ENCODE measurements around the gene TRANK1. TPM values are rescaled to one million over a fixed set of nuclear protein-coding genes. Genes with fewer than 3 reads are reported as not detected.

Gene TRANK1
- total and polyA plus RNA-seq, 2 of the 8 experiments (the other 6 are each of a cell fraction or from before 2014, with no cell fraction given), result 2.9 to 8.8 TPM

DNA sequence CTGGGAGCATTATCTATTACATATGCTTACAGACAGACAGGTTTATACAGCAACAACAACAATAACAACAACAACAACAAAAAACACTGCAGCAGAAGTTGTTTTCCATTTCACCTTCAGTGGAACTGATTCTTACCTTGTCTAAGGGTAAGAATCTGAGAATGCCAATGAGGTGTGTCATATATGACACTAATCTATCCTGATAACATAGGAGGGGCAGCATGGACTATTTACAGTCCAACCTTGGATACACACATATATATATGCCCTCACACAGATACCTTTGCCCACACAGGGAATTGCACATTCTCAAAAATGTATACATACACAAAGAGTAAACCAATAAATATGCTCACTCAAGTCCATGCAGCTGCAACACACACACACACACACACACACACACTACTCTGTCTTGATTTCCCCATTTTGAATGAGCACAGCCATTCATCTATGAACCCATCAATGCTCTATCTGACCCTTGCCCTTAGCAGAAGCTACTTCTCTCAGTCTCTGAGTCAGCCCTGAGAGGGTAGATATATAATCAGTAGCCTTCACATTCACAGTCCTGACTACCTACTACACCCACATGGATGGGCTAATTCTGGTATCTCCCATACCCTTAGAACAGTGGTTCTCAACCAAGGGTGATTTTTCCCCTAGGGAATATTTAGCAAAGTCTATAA, 9.7 kb upstream of the TRANK1 start (continued):
- TF ChIP-seq, protein P1, sequence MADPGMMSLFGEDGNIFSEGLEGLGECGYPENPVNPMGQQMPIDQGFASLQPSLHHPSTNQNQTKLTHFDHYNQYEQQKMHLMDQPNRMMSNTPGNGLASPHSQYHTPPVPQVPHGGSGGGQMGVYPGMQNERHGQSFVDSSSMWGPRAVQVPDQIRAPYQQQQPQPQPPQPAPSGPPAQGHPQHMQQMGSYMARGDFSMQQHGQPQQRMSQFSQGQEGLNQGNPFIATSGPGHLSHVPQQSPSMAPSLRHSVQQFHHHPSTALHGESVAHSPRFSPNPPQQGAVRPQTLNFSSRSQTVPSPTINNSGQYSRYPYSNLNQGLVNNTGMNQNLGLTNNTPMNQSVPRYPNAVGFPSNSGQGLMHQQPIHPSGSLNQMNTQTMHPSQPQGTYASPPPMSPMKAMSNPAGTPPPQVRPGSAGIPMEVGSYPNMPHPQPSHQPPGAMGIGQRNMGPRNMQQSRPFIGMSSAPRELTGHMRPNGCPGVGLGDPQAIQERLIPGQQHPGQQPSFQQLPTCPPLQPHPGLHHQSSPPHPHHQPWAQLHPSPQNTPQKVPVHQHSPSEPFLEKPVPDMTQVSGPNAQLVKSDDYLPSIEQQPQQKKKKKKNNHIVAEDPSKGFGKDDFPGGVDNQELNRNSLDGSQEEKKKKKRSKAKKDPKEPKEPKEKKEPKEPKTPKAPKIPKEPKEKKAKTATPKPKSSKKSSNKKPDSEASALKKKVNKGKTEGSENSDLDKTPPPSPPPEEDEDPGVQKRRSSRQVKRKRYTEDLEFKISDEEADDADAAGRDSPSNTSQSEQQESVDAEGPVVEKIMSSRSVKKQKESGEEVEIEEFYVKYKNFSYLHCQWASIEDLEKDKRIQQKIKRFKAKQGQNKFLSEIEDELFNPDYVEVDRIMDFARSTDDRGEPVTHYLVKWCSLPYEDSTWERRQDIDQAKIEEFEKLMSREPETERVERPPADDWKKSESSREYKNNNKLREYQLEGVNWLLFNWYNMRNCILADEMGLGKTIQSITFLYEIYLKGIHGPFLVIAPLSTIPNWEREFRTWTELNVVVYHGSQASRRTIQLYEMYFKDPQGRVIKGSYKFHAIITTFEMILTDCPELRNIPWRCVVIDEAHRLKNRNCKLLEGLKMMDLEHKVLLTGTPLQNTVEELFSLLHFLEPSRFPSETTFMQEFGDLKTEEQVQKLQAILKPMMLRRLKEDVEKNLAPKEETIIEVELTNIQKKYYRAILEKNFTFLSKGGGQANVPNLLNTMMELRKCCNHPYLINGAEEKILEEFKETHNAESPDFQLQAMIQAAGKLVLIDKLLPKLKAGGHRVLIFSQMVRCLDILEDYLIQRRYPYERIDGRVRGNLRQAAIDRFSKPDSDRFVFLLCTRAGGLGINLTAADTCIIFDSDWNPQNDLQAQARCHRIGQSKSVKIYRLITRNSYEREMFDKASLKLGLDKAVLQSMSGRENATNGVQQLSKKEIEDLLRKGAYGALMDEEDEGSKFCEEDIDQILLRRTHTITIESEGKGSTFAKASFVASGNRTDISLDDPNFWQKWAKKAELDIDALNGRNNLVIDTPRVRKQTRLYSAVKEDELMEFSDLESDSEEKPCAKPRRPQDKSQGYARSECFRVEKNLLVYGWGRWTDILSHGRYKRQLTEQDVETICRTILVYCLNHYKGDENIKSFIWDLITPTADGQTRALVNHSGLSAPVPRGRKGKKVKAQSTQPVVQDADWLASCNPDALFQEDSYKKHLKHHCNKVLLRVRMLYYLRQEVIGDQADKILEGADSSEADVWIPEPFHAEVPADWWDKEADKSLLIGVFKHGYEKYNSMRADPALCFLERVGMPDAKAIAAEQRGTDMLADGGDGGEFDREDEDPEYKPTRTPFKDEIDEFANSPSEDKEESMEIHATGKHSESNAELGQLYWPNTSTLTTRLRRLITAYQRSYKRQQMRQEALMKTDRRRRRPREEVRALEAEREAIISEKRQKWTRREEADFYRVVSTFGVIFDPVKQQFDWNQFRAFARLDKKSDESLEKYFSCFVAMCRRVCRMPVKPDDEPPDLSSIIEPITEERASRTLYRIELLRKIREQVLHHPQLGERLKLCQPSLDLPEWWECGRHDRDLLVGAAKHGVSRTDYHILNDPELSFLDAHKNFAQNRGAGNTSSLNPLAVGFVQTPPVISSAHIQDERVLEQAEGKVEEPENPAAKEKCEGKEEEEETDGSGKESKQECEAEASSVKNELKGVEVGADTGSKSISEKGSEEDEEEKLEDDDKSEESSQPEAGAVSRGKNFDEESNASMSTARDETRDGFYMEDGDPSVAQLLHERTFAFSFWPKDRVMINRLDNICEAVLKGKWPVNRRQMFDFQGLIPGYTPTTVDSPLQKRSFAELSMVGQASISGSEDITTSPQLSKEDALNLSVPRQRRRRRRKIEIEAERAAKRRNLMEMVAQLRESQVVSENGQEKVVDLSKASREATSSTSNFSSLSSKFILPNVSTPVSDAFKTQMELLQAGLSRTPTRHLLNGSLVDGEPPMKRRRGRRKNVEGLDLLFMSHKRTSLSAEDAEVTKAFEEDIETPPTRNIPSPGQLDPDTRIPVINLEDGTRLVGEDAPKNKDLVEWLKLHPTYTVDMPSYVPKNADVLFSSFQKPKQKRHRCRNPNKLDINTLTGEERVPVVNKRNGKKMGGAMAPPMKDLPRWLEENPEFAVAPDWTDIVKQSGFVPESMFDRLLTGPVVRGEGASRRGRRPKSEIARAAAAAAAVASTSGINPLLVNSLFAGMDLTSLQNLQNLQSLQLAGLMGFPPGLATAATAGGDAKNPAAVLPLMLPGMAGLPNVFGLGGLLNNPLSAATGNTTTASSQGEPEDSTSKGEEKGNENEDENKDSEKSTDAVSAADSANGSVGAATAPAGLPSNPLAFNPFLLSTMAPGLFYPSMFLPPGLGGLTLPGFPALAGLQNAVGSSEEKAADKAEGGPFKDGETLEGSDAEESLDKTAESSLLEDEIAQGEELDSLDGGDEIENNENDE (IDR thresholded peaks at IDR 0.05; ENCODE audit: insufficient replicate concordance, low read length), result no peak
- no peak for TF ChIP-seq SIN3A (conservative IDR thresholded peaks at IDR 0.05 in 1 of 2, IDR thresholded peaks at IDR 0.05 in 1 of 2; ENCODE audit: low read depth in 1 of 2, low read length in 2 of 2)
- TF ChIP-seq TEAD4 (IDR thresholded peaks at IDR 0.05; ENCODE audit: low read depth, low read length), result no peak
- TF ChIP-seq JUN (IDR thresholded peaks at IDR 0.05; ENCODE audit: low read depth, low read length), result no peak
- TF ChIP-seq KDM4A (IDR thresholded peaks at IDR 0.05; ENCODE audit: low read depth, low read length, severe bottlenecking), result no peak
- no peak for TF ChIP-seq SP4 (IDR thresholded peaks at IDR 0.05; ENCODE audit: low read length)
- TF ChIP-seq CHD2 (IDR thresholded peaks at IDR 0.05; ENCODE audit: low read length), result no peak
- TF ChIP-seq, protein P2, sequence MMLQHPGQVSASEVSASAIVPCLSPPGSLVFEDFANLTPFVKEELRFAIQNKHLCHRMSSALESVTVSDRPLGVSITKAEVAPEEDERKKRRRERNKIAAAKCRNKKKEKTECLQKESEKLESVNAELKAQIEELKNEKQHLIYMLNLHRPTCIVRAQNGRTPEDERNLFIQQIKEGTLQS (IDR thresholded peaks at IDR 0.05; ENCODE audit: insufficient read depth, low read depth, low read length), result no peak
- TF ChIP-seq ASH2L (IDR thresholded peaks at IDR 0.05; ENCODE audit: low read length), result no peak
- no peak for TF ChIP-seq CEBPB (IDR thresholded peaks at IDR 0.05; ENCODE audit: low read depth, low read length)

Measured in H1 (cell line).